ENCODE data around the gene PIAS4. TPM values are rescaled to one million over a fixed set of nuclear protein-coding genes. Genes with fewer than 3 reads are reported as not detected.
A peak's percentile ranks its signal among the peaks of the same experiment; 100 is the strongest.

PIAS4 gene
- total and polyA plus RNA-seq, 4 donors: 6.5 to 20.3 (median 15.9) TPM

DNA sequence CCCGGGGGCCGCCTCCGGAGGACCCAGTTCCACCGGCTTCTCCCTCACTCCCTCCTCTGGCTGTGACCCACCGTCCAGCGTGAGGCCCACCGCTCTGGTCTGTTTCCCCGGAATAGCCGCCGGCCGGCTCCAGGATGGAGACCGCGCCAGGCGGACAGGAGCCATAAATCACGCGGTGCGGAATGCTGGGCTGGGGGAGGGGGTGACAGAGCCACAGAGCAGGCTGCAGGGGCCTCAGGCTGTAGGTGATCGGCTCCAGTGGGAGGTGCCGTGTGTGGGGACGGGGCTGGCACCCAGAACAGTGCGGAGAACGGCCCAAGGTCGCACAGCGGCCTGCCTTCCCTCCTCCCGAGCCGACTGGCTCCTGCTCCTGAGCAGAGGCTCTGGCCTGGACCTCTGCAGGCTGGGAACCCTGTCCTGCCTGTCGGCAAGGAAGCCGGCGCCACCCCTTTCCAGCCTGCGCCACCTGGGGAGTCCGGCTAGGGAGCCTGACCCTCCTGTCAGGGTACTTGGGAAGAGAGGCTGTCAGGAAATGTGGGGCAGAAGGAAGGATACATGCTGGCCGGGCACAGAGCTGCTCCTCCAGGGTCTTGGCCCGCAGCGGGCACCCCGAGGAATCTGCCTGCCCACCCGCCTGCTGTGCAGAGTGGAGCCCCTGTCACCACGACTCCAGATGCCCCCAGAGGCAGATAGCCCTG lies 8.3 kb downstream of the PIAS4 start:
- Histone ChIP-seq H3K4me3 (ENCODE audit: low read length in 2 of 2) (no peak overlapping the region), H3K27ac (ENCODE audit: low read depth in 1 of 2, low read length in 2 of 2) (no peak overlapping the region), H3K27me3 (ENCODE audit: control insufficient read depth in 1 of 2, insufficient read depth in 2 of 2, low read length in 1 of 2) (no peaks in the 10 kb centered on the region), H3K36me3 (ENCODE audit: control insufficient read depth in 1 of 2, insufficient read depth in 2 of 2, low read length in 1 of 2) (peaks cover 0 to 4% of the 10 kb centered on the region in 2 donors), H3K9me3 (ENCODE audit: control insufficient read depth, low read length) (no peaks in the 10 kb centered on the region), H3K4me1 (ENCODE audit: control insufficient read depth in 1 of 2, insufficient read depth in 2 of 2, low read length in 2 of 2) (no peaks in the 10 kb centered on the region)
- DNase-seq (no peak), ATAC-seq (ENCODE audit: low FRiP score) (peak; percentile 28)
- WGBS, 2 donors: 28 to 38% methylated on average over 37 of the region's 37 CpGs
- intact Hi-C loops (cut with DNase I): no loop called here

- no peak for ATAC-seq (ENCODE audit: low FRiP score)
Observed at GRCh38 chr19:4016486-4016885, 8.9 kb downstream of the PIAS4 start.

GRCh38 chr19:4016903-4017638 lies 9.5 kb downstream of the PIAS4 start:
- ATAC-seq (ENCODE audit: low FRiP score) (no peak), DNase-seq (no peak)
- intact Hi-C loops (cut with DNase I): no loop called here
- WGBS, 2 donors: 91 to 97% methylated on average over 15 of the region's 15 CpGs
- H3K27ac ChIP-seq (ENCODE audit: low read depth in 1 of 2, low read length in 2 of 2): no peak overlapping the region
- no peaks in the 10 kb centered on the region for H3K9me3 ChIP-seq (ENCODE audit: control insufficient read depth, low read length)
- H3K36me3 ChIP-seq (ENCODE audit: control insufficient read depth in 1 of 2, insufficient read depth in 2 of 2, low read length in 1 of 2): peaks cover 0 to 4% of the 10 kb centered on the region in 2 donors
- no peaks in the 10 kb centered on the region for H3K4me1 ChIP-seq (ENCODE audit: control insufficient read depth in 1 of 2, insufficient read depth in 2 of 2, low read length in 2 of 2)
- no peak overlapping the region for H3K4me3 ChIP-seq (ENCODE audit: low read length in 2 of 2)
- H3K27me3 ChIP-seq (ENCODE audit: control insufficient read depth in 1 of 2, insufficient read depth in 2 of 2, low read length in 1 of 2): no peaks in the 10 kb centered on the region

More at GRCh38 chr19:4016486-4016885, 8.9 kb downstream of the PIAS4 start:
- intact Hi-C loops (cut with DNase I): no loop called here
- Histone ChIP-seq H3K36me3 (ENCODE audit: control insufficient read depth in 1 of 2, insufficient read depth in 2 of 2, low read length in 1 of 2) (peaks cover 0 to 4% of the 10 kb centered on the region in 2 donors), H3K27me3 (ENCODE audit: control insufficient read depth in 1 of 2, insufficient read depth in 2 of 2, low read length in 1 of 2) (no peaks in the 10 kb centered on the region), H3K9me3 (ENCODE audit: control insufficient read depth, low read length) (no peaks in the 10 kb centered on the region), H3K27ac (ENCODE audit: low read depth in 1 of 2, low read length in 2 of 2) (no peak overlapping the region), H3K4me1 (ENCODE audit: control insufficient read depth in 1 of 2, insufficient read depth in 2 of 2, low read length in 2 of 2) (no peaks in the 10 kb centered on the region), H3K4me3 (ENCODE audit: low read length in 2 of 2) (no peak overlapping the region)
- 88% methylated on average over 12 of the region's 12 CpGs for WGBS, 2 donors
- no peak for DNase-seq

DNA sequence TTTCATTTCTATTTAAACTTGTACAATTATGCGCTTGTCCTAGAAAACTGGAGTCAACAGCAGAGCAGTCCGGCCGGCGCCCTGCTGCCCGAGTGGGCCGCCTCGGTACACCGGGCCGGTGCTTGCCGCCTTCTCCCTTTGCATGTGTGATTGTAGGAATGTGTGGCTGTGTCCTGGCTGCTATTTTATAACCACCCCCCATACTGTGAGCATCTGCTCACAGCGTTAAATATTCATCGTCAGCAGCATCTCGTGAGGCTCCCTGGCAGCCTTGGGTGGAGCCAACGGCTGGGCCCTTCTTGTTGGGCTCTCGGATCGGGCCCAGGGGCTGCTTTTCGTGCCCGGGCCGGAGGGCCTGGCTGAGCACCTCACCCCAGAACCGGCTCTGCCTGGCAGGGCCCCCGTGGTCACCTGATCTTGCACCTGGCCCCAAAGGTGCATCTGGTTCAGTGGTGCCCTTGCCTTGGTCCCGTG lies 10.6 kb downstream of the PIAS4 start:
- intact Hi-C loops (cut with DNase I): no loop called here
- H3K36me3 ChIP-seq (ENCODE audit: control insufficient read depth in 1 of 2, insufficient read depth in 2 of 2, low read length in 1 of 2): peaks cover 0 to 4% of the 10 kb centered on the region in 2 donors
- H3K27me3 ChIP-seq (ENCODE audit: control insufficient read depth in 1 of 2, insufficient read depth in 2 of 2, low read length in 1 of 2): no peaks in the 10 kb centered on the region
- DNase-seq (no peak), ATAC-seq (ENCODE audit: low FRiP score) (no peak)
- H3K4me1 ChIP-seq (ENCODE audit: control insufficient read depth in 1 of 2, insufficient read depth in 2 of 2, low read length in 2 of 2): no peaks in the 10 kb centered on the region
- H3K4me3 ChIP-seq (ENCODE audit: low read length in 2 of 2): no peak overlapping the region
- 91% methylated on average over 22 of the region's 22 CpGs for WGBS, 2 donors
- no peak overlapping the region for H3K27ac ChIP-seq (ENCODE audit: low read depth in 1 of 2, low read length in 2 of 2)
- no peaks in the 10 kb centered on the region for H3K9me3 ChIP-seq (ENCODE audit: control insufficient read depth, low read length)

DNA sequence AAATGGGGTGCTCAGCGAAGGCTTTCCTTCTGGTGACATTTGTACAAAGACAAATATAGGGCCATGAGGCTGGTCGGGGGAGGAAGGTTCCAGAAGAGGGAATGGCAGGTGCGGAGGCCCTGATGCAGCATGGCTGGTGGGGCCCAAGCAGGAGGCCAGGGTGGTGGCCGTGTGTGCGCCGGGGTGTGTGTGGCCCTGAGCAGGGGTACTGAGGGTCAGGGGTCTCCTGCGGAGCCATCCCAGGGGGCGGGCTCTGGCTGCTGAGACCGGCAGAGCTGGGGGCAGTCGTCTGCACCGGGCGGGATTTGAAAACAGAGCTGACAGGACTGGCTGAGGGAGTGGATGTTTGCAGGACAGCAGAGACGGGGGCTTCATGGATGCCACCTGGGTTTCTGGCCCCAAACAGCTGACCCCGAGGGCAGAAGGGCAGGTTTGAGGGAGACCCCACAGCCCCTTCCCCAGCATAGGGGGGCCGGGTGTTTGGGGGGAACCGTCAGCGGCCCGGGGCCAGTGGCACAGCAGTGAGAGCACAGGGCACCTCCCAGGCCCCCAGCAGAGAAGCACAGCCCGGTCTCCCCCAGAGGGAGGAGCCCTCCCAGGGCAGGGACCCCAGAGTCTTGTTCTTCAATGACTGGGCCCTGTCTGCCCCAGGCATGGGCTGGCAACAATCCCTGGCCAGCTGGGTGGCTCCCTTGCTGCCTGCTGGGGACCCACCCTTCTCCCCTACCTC lies 11.4 kb downstream of the PIAS4 start:
- Histone ChIP-seq H3K27ac (ENCODE audit: low read depth in 1 of 2, low read length in 2 of 2) (no peak overlapping the region), H3K4me3 (ENCODE audit: low read length in 2 of 2) (no peak overlapping the region), H3K4me1 (ENCODE audit: control insufficient read depth in 1 of 2, insufficient read depth in 2 of 2, low read length in 2 of 2) (no peaks in the 10 kb centered on the region), H3K9me3 (ENCODE audit: control insufficient read depth, low read length) (no peaks in the 10 kb centered on the region), H3K27me3 (ENCODE audit: control insufficient read depth in 1 of 2, insufficient read depth in 2 of 2, low read length in 1 of 2) (no peaks in the 10 kb centered on the region), H3K36me3 (ENCODE audit: control insufficient read depth in 1 of 2, insufficient read depth in 2 of 2, low read length in 1 of 2) (no peaks in the 10 kb centered on the region)
- ATAC-seq (ENCODE audit: low FRiP score): no peak
- WGBS, 2 donors: 90% methylated on average over 15 to 19 of the region's 19 CpGs
- intact Hi-C loops (cut with DNase I): no loop called here
- no peak for DNase-seq

DNA sequence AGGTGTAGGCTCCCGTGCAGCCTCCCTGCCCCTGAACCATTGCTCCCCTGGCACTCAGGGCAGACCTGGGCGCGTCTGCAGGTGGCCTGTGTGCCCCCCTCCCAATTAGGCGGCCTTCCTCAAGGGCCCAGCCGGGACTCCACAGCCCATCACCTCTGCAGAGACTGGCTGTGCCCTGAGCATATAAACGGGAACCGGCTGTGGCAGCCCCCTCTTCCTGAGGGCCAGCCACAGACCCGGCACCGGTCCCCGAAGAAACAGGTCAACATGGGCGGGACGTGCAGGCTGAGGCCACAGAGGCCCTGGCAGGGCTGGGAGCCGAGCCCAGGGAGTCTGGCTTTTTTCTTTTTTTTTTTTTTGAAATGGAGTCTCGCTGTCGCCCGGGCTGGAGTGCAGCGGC lies 12.0 kb downstream of the PIAS4 start:
- intact Hi-C loops (cut with DNase I): no loop called here
- Histone ChIP-seq H3K4me1 (ENCODE audit: control insufficient read depth in 1 of 2, insufficient read depth in 2 of 2, low read length in 2 of 2) (no peaks in the 10 kb centered on the region), H3K4me3 (ENCODE audit: low read length in 2 of 2) (no peak overlapping the region), H3K27ac (ENCODE audit: low read depth in 1 of 2, low read length in 2 of 2) (no peak overlapping the region), H3K36me3 (ENCODE audit: control insufficient read depth in 1 of 2, insufficient read depth in 2 of 2, low read length in 1 of 2) (peaks cover 0 to 3% of the 10 kb centered on the region in 2 donors), H3K9me3 (ENCODE audit: control insufficient read depth, low read length) (no peaks in the 10 kb centered on the region), H3K27me3 (ENCODE audit: control insufficient read depth in 1 of 2, insufficient read depth in 2 of 2, low read length in 1 of 2) (no peaks in the 10 kb centered on the region)
- WGBS, 2 donors: 63 to 67% methylated on average over 14 to 17 of the region's 17 CpGs
- DNase-seq (no peak), ATAC-seq (ENCODE audit: low FRiP score) (no peak)

DNA sequence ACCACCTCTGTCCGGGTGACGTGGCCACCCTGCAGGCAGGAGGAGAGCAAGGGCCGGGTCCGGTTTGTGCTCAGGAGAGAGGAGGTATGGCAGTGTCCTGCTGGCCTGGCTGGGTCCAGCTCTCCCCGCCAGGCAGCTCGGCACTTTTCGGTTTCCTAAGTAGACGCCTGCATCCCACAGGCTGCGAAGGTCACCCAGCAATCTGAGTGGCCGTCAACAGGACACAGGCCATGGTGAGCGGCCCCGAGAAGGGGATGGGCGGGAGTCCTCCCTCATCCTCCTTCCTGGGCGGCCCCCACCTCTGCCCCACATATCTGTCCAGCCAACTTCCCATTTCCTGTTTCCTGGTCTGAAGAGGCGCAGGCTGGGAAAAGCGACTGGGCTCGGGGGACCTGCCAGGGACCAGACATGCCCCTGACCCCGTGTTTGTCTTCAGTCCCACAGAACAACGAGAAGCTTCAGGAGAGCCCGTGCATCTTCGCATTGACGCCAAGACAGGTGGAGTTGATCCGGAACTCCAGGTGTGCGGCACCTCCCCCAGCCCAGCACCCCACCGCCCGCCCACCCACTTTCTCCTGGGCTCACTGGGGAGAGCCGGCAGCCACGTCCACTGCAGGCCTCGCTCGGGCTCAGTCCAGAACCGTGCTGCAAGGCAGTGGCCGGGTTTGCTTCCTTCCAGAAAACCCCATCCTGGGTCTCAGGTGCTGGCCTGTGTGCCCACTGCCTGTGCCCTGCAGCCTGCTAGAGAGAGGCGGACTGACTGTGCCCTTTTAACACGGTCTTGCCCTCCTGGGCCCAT lies 16.3 kb downstream of the PIAS4 start:
- Histone ChIP-seq H3K27me3 (ENCODE audit: control insufficient read depth in 1 of 2, insufficient read depth in 2 of 2, low read length in 1 of 2) (no peaks in the 10 kb centered on the region), H3K4me1 (ENCODE audit: control insufficient read depth in 1 of 2, insufficient read depth in 2 of 2, low read length in 2 of 2) (no peaks in the 10 kb centered on the region), H3K27ac (ENCODE audit: low read depth in 1 of 2, low read length in 2 of 2) (no peak overlapping the region), H3K9me3 (ENCODE audit: control insufficient read depth, low read length) (no peaks in the 10 kb centered on the region), H3K36me3 (ENCODE audit: control insufficient read depth in 1 of 2, insufficient read depth in 2 of 2, low read length in 1 of 2) (peaks cover 0 to 3% of the 10 kb centered on the region in 2 donors), H3K4me3 (ENCODE audit: low read length in 2 of 2) (no peak overlapping the region)
- 86 to 88% methylated on average over 34 of the region's 34 CpGs for WGBS, 2 donors
- ATAC-seq (ENCODE audit: low FRiP score): no peak
- intact Hi-C loops (cut with DNase I): no loop called here
- DNase-seq: peak in 1 of 2 donors; percentile 71

DNA sequence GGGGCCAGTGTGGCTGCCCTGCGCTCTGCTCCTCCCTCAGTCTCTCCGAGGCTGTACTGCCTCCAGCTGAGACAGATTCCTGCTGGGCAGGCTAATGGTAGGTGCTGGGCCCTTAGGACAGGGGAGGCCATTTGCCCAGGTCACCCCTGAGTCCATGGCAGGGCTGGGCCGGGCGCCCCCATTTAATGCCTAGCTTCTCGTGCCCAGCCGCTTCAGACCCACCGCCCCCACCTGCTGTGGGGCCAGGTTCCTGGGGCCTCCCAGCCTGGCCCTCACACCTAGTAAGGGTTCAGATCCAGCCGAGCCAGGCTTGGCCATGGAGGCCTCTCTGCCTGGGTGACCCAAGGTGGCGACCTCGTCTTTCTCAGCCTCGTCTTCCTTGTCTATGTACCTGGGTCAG lies 17.8 kb downstream of the PIAS4 start:
- Histone ChIP-seq H3K27ac (ENCODE audit: low read depth in 1 of 2, low read length in 2 of 2) (no peak overlapping the region), H3K4me3 (ENCODE audit: low read length in 2 of 2) (no peak overlapping the region), H3K36me3 (ENCODE audit: control insufficient read depth in 1 of 2, insufficient read depth in 2 of 2, low read length in 1 of 2) (peaks cover 0 to 3% of the 10 kb centered on the region in 2 donors), H3K27me3 (ENCODE audit: control insufficient read depth in 1 of 2, insufficient read depth in 2 of 2, low read length in 1 of 2) (no peaks in the 10 kb centered on the region), H3K9me3 (ENCODE audit: control insufficient read depth, low read length) (no peaks in the 10 kb centered on the region), H3K4me1 (ENCODE audit: control insufficient read depth in 1 of 2, insufficient read depth in 2 of 2, low read length in 2 of 2) (no peaks in the 10 kb centered on the region)
- ATAC-seq (ENCODE audit: low FRiP score): no peak
- DNase-seq: no peak
- intact Hi-C loops (cut with DNase I): no loop called here
- 71 to 72% methylated on average over 11 of the region's 11 CpGs for WGBS, 2 donors
